ENCODE data around the gene DCLK1.

The DCLK1 gene

DNA sequence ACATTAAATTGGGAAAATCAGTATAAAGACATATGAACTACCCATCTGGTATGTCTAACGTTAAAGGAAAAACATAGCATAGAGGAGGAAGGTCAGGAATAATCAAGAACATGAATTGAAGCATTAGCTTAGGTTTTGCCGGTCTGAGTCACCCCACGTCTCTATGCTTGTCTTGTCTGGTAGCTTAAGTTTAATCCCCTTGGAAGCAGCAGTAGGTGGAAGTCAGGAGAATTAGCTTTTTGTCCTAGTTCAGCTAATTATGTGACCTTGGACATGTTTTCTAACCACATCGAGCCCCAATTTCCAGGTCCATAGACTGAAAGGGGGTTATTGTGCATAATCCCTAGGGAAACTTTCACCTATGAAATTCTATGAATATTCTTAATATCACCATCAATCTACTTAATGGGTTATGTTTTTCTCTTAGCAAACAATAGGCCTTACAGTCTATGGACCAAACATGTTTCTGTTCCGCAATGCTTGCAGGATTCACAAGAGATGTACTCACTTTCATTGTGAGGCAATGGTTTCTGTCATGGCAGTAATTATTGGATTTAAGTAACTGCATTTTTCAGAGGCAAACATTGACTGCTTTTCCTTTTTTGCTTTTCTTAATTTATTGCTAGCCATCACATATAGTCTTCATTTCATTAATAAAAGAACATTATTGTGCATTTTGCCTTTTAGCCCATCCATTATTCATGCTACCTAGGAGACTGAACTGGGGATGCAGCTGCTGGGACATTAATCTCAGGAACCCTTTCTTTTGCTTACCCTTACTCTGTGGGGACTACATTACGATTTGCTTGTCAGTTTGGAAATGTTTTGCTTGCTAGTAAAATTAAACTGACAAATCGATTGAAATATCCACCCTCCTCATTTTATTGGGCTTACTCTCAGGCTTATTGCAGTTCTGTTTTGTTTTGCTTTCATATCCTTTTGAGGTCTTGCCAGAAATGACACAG, 349.9 kb downstream of the DCLK1 start:
- H3K4me3 ChIP-seq (ENCODE audit: low read depth, low read length) = no peak overlapping the region
- TF ChIP-seq, protein P1, sequence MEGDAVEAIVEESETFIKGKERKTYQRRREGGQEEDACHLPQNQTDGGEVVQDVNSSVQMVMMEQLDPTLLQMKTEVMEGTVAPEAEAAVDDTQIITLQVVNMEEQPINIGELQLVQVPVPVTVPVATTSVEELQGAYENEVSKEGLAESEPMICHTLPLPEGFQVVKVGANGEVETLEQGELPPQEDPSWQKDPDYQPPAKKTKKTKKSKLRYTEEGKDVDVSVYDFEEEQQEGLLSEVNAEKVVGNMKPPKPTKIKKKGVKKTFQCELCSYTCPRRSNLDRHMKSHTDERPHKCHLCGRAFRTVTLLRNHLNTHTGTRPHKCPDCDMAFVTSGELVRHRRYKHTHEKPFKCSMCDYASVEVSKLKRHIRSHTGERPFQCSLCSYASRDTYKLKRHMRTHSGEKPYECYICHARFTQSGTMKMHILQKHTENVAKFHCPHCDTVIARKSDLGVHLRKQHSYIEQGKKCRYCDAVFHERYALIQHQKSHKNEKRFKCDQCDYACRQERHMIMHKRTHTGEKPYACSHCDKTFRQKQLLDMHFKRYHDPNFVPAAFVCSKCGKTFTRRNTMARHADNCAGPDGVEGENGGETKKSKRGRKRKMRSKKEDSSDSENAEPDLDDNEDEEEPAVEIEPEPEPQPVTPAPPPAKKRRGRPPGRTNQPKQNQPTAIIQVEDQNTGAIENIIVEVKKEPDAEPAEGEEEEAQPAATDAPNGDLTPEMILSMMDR (IDR thresholded peaks at IDR 0.05; ENCODE audit: borderline replicate concordance, insufficient read depth, low read depth, low read length) = no peak

DNA sequence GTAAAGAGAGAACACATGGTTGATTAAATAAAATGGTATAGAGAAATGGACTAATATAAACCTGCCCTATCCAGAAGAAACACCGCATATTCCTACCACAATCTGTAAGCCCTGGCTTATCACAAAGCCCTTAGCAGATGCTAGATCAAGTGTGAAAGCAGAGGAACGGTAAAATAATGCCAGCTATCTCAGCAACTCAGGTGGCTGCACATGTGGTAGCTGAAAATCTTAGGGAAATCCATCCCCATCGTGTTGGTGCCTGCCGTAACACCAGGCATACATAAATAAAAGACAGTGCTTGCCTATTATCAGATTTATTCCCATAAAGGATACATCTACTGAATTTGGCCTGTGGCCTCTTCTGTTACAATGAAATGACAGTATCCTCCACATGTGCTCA, 350.6 kb downstream of the DCLK1 start:
- no peak overlapping the region for H3K4me3 ChIP-seq (ENCODE audit: low read depth, low read length)
- TF ChIP-seq, protein P1 (IDR thresholded peaks at IDR 0.05; ENCODE audit: borderline replicate concordance, insufficient read depth, low read depth, low read length) = no peak

GRCh38 chr13:35771898-35772297, 359.3 kb downstream of the DCLK1 start:
- TF ChIP-seq, protein P1 (IDR thresholded peaks at IDR 0.05; ENCODE audit: borderline replicate concordance, insufficient read depth, low read depth, low read length) = no peak
- H3K4me3 ChIP-seq (ENCODE audit: low read depth, low read length) = no peak overlapping the region

DNA sequence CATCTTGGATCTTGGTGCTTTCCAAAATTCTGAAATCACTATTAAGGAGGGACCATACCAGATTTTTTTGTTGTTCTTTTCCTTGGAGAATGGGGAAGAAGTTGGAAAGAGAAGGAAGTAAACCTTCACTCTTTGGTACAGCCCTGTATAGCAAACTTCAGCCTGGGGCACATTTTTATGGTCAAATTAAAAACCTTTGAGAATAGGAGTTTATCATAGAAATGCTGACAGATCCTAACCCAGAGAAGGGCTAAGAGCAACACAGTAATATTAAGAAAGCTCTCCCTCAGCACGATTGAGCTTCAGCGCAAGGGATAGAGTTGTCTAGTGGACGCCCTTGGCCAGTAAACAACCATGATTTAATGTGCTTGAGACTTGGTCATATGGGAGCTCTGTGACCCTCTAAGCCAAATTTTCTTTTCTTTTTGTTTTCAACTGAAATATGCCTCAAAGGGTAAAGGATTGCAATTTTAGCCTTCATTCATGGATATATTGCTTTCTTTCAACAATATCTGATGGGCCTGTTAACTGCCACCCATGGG, 360.4 kb downstream of the DCLK1 start:
- no peak overlapping the region for H3K4me3 ChIP-seq (ENCODE audit: low read depth, low read length)
- TF ChIP-seq, protein P1 (IDR thresholded peaks at IDR 0.05; ENCODE audit: borderline replicate concordance, insufficient read depth, low read depth, low read length) = no peak

GRCh38 chr13:35769812-35770211, 361.4 kb downstream of the DCLK1 start:
- H3K4me3 ChIP-seq (ENCODE audit: low read depth, low read length) = no peak overlapping the region
- TF ChIP-seq, protein P1 (IDR thresholded peaks at IDR 0.05; ENCODE audit: borderline replicate concordance, insufficient read depth, low read depth, low read length) = no peak

GRCh38 chr13:35768551-35768950, 362.6 kb downstream of the DCLK1 start:
- TF ChIP-seq, protein P1 (IDR thresholded peaks at IDR 0.05; ENCODE audit: borderline replicate concordance, insufficient read depth, low read depth, low read length) = no peak
- H3K4me3 ChIP-seq (ENCODE audit: low read depth, low read length) = no peak overlapping the region

DNA sequence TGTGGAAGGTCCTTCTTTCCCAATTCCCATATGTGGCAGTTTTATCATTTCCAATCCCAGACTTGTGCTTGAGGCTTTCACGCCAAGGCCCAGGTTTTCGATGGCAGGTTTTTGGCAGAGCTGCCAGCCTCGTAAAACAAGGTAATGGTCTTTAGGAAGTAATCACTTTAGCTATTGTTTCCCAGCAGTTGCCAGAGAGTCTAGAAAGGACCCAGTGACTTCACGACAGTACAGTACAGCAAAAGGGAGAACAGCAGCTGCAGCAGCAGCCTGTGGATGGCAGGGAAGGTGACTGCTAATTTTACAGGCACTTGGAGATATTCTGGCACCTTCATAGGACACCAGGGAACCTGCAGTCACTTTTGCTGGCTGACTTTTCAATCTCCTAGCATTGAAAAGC, 363.1 kb downstream of the DCLK1 start:
- TF ChIP-seq, protein P1 (IDR thresholded peaks at IDR 0.05; ENCODE audit: borderline replicate concordance, insufficient read depth, low read depth, low read length) = no peak
- H3K4me3 ChIP-seq (ENCODE audit: low read depth, low read length) = no peak overlapping the region
